Right lobe of liver (tissue), 6 donors: ENCODE results near the gene SF3B3. TPM values are rescaled to one million over a fixed set of nuclear protein-coding genes. Genes with fewer than 3 reads are reported as not detected.
A peak's percentile ranks its signal among the peaks of the same experiment; 100 is the strongest.

Experiments
- ATAC-seq, 4 donors: fragments of 200-7000 bp; cut with Tn5 transposase; one replicate each; pipeline ENCODE4 v1.9.1; 2020; ENCODE audit warnings: mild to moderate bottlenecking in 4 of 4, moderate library complexity in 4 of 4
- DNase-seq, 3 donors: peaks; one replicate each; pipeline ENCODE4 v3.0.0-alpha.2; 2020
- H3K27ac ChIP-seq, 3 donors: fragments of 200-600 bp; one replicate each; pipeline ENCODE4 v1.8.0; 2022
- H3K27me3 ChIP-seq, 2 donors: fragments of 200-600 bp; one replicate each; pipeline ENCODE4 v1.8.0; 2022
- H3K36me3 ChIP-seq, 4 donors: fragments of 200-600 bp; sonication (generic) in 1 of 4; one replicate each; pipeline versions ENCODE4 v1.5.1 to v1.8.0; 2017 to 2022; ENCODE audit warnings: control low read depth in 1 of 4
- H3K4me1 ChIP-seq, 4 donors: fragments of 200-600 bp; sonication (generic) in 1 of 4; one replicate each; pipeline versions ENCODE4 v1.5.1 to v1.8.0; 2017 to 2022; ENCODE audit warnings: control low read depth in 1 of 4
- H3K4me3 ChIP-seq, 3 donors: fragments of 200-600 bp; one replicate each; pipeline ENCODE4 v1.8.0; 2022
- H3K9me3 ChIP-seq, 4 donors: fragments of 200-600 bp; sonication (generic) in 1 of 4; one replicate each; pipeline versions ENCODE4 v1.5.1 to v1.8.0; 2017 to 2022; ENCODE audit warnings: control low read depth in 1 of 4
- POLR2A ChIP-seq: fragments of 450-650 bp; IDR thresholded peaks from one replicate; pipeline ENCODE4 v1.6.1; 2017; ENCODE audit warnings: antibody characterized with exemption, mild to moderate bottlenecking
- WGBS: methylation state at CpG from one replicate; pipeline ENCODE4 v1.1.6; 2018; ENCODE audit warnings: low coverage, low lambda C conversion rate; ENCODE audit not compliant: insufficient coverage; ENCODE audit errors: missing lambda C conversion rate; 5-methylcytosine and 5-hydroxymethylcytosine counted together
- intact Hi-C, 2 donors: fragments of 100-400 bp; cut with DNase I; formaldehyde crosslinking; loops; one replicate each; pipeline versions ENCODE4 v1.11.2 to v1.14.1; 2022
- total RNA-seq, 6 experiments: library from RNA; depleted of rRNA in 2 of 6; stranded (reverse); fragments of >200 nt in 2 of 6; fragmentation: NEBNext Ultra II Directional in 3 of 6; extraction: Animal tissue kit (Norgen Biotek cat#: 25700) in 3 of 6; gene quantifications; one replicate each; pipeline versions ENCODE4 v1.1.0 to v1.2.4, GENCODE V29; 2016 to 2023
- TF ChIP-seq, protein P1 (sequence below), 4 donors: fragments of 200-600 bp in 3 of 4; fragments of 450-650 bp in 1 of 4; IDR thresholded peaks; one replicate each; pipeline versions ENCODE4 v1.5.1 to v1.8.0; 2016 to 2022; ENCODE audit warnings: antibody characterized with exemption in 4 of 4, mild to moderate bottlenecking in 2 of 4
- donor health status: DM: no; HTN: yes; CAD: no.
- donor health status: DM: no; HTN: no; CAD: no.
- donor health status: DM: no; HTN: no; CAD: no.
- donor health status: DM: no; HTN: yes; CAD: no.
- donor health status: DM: no; HTN: yes; CAD: no.

The SF3B3 gene
- total RNA-seq, 6 experiments from 2014 or later, result 51.4 to 110 (median 90.7) TPM

DNA sequence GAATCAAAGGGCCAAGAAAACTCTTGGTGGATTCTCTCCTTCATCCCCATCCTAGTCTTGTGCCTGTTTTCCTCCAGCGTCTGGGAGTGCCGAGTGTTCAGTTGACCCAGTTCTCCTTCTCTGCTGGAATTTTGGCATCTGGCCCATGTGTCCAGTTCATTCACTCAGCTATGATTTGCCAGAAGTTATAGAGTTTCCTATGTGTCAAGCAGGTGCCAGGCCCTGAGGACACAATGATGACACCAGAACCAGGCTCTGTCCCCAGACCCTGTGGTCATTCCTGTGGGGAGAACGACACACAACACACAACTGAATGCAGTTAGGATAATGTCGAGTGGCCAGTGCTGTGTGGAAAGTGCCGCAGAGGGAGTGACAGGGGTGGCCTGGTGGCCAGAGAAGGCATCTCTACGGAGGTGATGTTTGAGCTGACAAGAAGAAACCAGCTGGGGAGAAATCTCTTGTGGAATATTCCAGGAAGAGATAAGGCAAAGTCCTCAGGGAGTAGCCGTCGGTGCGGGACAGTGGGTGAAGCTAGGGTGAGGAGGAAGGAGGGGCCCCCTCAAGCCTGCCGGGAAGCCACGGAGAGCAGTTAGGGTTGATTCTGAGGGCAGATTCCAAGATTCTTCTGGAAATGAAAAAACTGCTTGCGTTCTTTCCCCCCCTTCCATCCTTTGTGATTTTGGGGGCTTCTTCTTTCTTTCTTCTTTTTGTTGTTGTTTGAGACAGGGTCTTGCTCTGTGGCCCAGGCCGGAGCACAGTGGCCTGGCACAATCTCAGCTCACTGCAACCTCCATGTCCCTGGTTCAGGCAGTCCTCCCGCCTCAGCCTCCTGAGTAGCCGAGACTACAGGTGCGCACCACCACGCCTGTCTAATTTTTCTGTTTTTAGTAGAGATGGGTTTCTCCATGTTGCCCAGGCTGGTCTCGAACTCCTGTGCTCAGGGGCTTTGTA is 86.9 kb downstream of the SF3B3 start:
- 77% methylated on average over 18 of the region's 18 CpGs for WGBS
- intact Hi-C loops, result no loop called here
- Histone ChIP-seq H3K4me1 (no peaks in the 10 kb centered on the region), H3K9me3 (no peaks in the 10 kb centered on the region), H3K36me3 (no peaks in the 10 kb centered on the region), H3K27me3 (no peaks in the 10 kb centered on the region), H3K27ac (no peak overlapping the region), H3K4me3 (no peak overlapping the region)
- no peak for TF ChIP-seq POLR2A
- TF ChIP-seq, protein P1, sequence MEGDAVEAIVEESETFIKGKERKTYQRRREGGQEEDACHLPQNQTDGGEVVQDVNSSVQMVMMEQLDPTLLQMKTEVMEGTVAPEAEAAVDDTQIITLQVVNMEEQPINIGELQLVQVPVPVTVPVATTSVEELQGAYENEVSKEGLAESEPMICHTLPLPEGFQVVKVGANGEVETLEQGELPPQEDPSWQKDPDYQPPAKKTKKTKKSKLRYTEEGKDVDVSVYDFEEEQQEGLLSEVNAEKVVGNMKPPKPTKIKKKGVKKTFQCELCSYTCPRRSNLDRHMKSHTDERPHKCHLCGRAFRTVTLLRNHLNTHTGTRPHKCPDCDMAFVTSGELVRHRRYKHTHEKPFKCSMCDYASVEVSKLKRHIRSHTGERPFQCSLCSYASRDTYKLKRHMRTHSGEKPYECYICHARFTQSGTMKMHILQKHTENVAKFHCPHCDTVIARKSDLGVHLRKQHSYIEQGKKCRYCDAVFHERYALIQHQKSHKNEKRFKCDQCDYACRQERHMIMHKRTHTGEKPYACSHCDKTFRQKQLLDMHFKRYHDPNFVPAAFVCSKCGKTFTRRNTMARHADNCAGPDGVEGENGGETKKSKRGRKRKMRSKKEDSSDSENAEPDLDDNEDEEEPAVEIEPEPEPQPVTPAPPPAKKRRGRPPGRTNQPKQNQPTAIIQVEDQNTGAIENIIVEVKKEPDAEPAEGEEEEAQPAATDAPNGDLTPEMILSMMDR (IDR thresholded peaks at IDR 0.05), result no peak
- peak in 1 of 4 donors; percentile 21 for ATAC-seq
- DNase-seq, result no peak

DNA sequence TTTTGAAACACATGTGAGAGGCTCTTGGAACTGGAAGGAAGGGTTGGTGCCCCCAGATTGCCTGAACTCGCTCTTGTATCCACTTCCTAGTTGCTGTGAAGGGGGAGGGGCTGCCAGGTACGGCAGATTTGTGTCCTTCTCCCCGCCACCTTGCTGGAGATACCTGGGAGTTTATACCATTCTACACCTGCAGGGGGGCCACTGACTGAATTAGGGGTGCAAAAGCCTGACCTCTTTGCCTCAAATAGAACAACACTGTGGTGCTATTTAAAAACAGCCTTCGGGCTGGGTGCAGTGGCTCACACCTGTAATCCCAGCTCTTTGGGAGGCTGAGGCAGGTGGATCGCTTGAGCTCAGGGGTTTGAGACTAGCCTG is 87.6 kb downstream of the SF3B3 start:
- no peak for ATAC-seq
- intact Hi-C loops, result no loop called here

DNA sequence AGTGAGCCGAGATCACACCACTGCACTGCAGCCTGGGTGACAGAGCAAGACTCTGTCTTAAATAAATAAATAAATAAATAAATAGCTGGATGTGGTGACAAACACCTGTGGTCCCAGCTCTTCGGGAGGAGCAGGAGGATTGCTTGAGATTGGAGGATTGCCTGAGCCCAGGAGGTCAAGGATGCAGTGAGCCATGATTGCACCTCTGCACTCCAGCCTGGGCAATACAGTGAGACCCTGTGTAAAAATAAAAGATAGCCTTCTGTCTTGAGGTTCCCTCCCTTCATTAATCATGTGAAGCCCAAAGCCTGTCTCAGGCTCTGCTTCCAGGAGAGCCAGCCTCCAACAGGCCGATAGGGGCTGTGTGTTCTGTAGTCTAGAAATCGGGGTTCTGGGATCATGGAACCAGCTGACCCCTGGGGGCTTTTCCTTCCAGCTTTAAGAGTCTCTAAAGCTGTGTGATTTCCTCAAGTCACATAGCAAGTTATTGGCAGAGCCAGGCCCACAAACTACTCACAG is 88.2 kb downstream of the SF3B3 start:
- Histone ChIP-seq H3K4me1 (no peaks in the 10 kb centered on the region), H3K4me3 (no peak overlapping the region), H3K36me3 (no peaks in the 10 kb centered on the region), H3K27ac (no peak overlapping the region), H3K9me3 (no peaks in the 10 kb centered on the region), H3K27me3 (no peaks in the 10 kb centered on the region)
- intact Hi-C loops, result no loop called here
- TF ChIP-seq, protein P1 (IDR thresholded peaks at IDR 0.05), result no peak
- TF ChIP-seq POLR2A, result no peak
- DNase-seq (no peak), ATAC-seq (no peak)
- 79% methylated on average over 4 of the region's 4 CpGs for WGBS

More for the DNA sequence above, 87.6 kb downstream of the SF3B3 start:
- H3K9me3 ChIP-seq, result no peaks in the 10 kb centered on the region
- H3K27me3 ChIP-seq, result no peaks in the 10 kb centered on the region
- no peaks in the 10 kb centered on the region for H3K36me3 ChIP-seq
- TF ChIP-seq POLR2A, result no peak
- TF ChIP-seq, protein P1 (IDR thresholded peaks at IDR 0.05), result no peak
- H3K4me1 ChIP-seq, result no peaks in the 10 kb centered on the region
- no peak overlapping the region for H3K4me3 ChIP-seq
- WGBS, result 80% methylated on average over 3 of the region's 5 CpGs
- DNase-seq, result no peak
- H3K27ac ChIP-seq, result no peak overlapping the region

DNA sequence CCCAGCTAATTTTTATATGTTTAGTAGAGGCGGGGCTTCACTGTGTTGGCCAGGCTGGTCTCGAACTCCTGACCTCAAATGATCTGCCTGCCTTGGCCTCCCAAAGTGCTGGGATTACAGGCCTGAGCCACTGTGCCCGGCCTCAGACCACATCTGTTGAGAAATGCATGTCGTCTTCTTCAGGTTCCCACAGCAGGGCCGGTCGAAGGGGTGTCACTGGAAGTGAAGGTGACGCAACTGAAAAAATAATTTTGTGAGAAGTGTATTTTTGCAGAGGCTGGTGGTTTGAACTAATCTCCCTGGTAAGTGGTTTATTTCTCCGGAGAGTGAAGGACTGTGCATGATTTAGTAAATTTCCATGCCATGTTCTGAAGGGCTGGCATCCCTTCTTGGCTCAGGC is 89.3 kb downstream of the SF3B3 start:
- WGBS, result 63% methylated on average over 5 of the region's 8 CpGs
- ATAC-seq, result no peak
- no peak for DNase-seq

More for the DNA sequence above, 89.3 kb downstream of the SF3B3 start:
- H3K4me3 ChIP-seq, result no peak overlapping the region
- TF ChIP-seq, protein P1 (IDR thresholded peaks at IDR 0.05), result no peak
- no peak for TF ChIP-seq POLR2A
- intact Hi-C loops, result no loop called here
- no peaks in the 10 kb centered on the region for H3K27me3 ChIP-seq
- no peaks in the 10 kb centered on the region for H3K9me3 ChIP-seq
- H3K27ac ChIP-seq, result no peak overlapping the region
- H3K4me1 ChIP-seq, result no peaks in the 10 kb centered on the region
- H3K36me3 ChIP-seq, result no peaks in the 10 kb centered on the region
